IPS-11a (cell line): ENCODE measurements around the gene PRPS1.
"Not testable (repeated sequence)": the region's sequence is repeated elsewhere in the genome, so short reads cannot be mapped to it uniquely, and the experiment has no call there.

Experiments
- H3K4me3 ChIP-seq: one replicate; pipeline ENCODE4 v1.5.1; 2013; ENCODE audit warnings: low read depth, low read length, control low read depth

Gene PRPS1

GRCh38 chrX:107627838-107628661 is at the start of gene PRPS1:
PRPS1 (plus strand) TSS chrX:107628510; CDS start chrX:107628629, 119 bp downstream.
- peak within 1 kb of the TSS; percentile 77 for H3K4me3 ChIP-seq

GRCh38 chrX:107579956-107580355 is 48.4 kb upstream of the PRPS1 start:
- H3K4me3 ChIP-seq = no peak overlapping the region

GRCh38 chrX:107581923-107582322 is 46.4 kb upstream of the PRPS1 start:
- no peak overlapping the region for H3K4me3 ChIP-seq

- H3K4me3 ChIP-seq = no peak overlapping the region
These were observed 39.1 kb upstream of the PRPS1 start for GRCh38 chrX:107589243-107589642.

GRCh38 chrX:107596651-107597050 is 31.7 kb upstream of the PRPS1 start:
- no peak overlapping the region for H3K4me3 ChIP-seq

- H3K4me3 ChIP-seq = no peak overlapping the region
These were observed 31.0 kb upstream of the PRPS1 start for GRCh38 chrX:107597264-107597663.

GRCh38 chrX:107597791-107598190 is 30.5 kb upstream of the PRPS1 start:
- no peak overlapping the region for H3K4me3 ChIP-seq

GRCh38 chrX:107599450-107599861 is 28.9 kb upstream of the PRPS1 start:
- no peak overlapping the region for H3K4me3 ChIP-seq

GRCh38 chrX:107600366-107600765 is 27.9 kb upstream of the PRPS1 start:
- H3K4me3 ChIP-seq = no peak overlapping the region

GRCh38 chrX:107601326-107601725 is 27.0 kb upstream of the PRPS1 start:
- no peak overlapping the region for H3K4me3 ChIP-seq

- H3K4me3 ChIP-seq = no peak overlapping the region
These were observed 26.6 kb upstream of the PRPS1 start for GRCh38 chrX:107601759-107602158.

- H3K4me3 ChIP-seq = no peak overlapping the region
These were observed 25.5 kb upstream of the PRPS1 start for GRCh38 chrX:107602694-107603239.

- no peak overlapping the region for H3K4me3 ChIP-seq
These were observed 24.7 kb upstream of the PRPS1 start for GRCh38 chrX:107603429-107604159.

- H3K4me3 ChIP-seq = not testable (repeated sequence)
These were observed 19.2 kb upstream of the PRPS1 start for GRCh38 chrX:107609061-107609460.

GRCh38 chrX:107610667-107611066 is 17.6 kb upstream of the PRPS1 start:
- H3K4me3 ChIP-seq = no peak overlapping the region

GRCh38 chrX:107619885-107620322 is 8.4 kb upstream of the PRPS1 start:
- H3K4me3 ChIP-seq = no peak overlapping the region

GRCh38 chrX:107624893-107625292 is 3.4 kb upstream of the PRPS1 start:
- no peak overlapping the region for H3K4me3 ChIP-seq

- H3K4me3 ChIP-seq = no peak overlapping the region
These were observed 2.6 kb upstream of the PRPS1 start for GRCh38 chrX:107625739-107626138.

GRCh38 chrX:107626481-107626880 is 1.8 kb upstream of the PRPS1 start:
- H3K4me3 ChIP-seq = no peak overlapping the region

GRCh38 chrX:107626916-107627315 is 1.4 kb upstream of the PRPS1 start:
- no peak overlapping the region for H3K4me3 ChIP-seq

- H3K4me3 ChIP-seq = peak overlapping the region; percentile 77
These were observed 591 bp downstream of the PRPS1 start for GRCh38 chrX:107628662-107629539.
